GM19351 (cell line): ENCODE data around the gene SEMA5B.

Experiments used
- ATAC-seq: cut with Tn5 transposase; IDR thresholded peaks from one replicate; pipeline ENCODE4 v1.9.1; 2021; ENCODE audit warnings: mild to moderate bottlenecking, moderate library complexity; ENCODE audit not compliant: unreplicated experiment

Gene SEMA5B

GRCh38 chr3:122974764-122975162 lies 52.8 kb downstream of the SEMA5B start:
- no peak for ATAC-seq

- ATAC-seq, result no peak
These were observed 53.5 kb downstream of the SEMA5B start for GRCh38 chr3:122973893-122974615.

- ATAC-seq, result no peak
These were observed 55.4 kb downstream of the SEMA5B start for GRCh38 chr3:122972141-122972540.

- ATAC-seq, result no peak
These were observed 57.7 kb downstream of the SEMA5B start for GRCh38 chr3:122969585-122970469.

- no peak for ATAC-seq
These were observed 59.8 kb downstream of the SEMA5B start for GRCh38 chr3:122967765-122968164.

- no peak for ATAC-seq
These were observed 60.2 kb downstream of the SEMA5B start for GRCh38 chr3:122967356-122967755.

- ATAC-seq, result no peak
These were observed 61.5 kb downstream of the SEMA5B start for GRCh38 chr3:122966045-122966444.

- no peak for ATAC-seq
These were observed 62.8 kb downstream of the SEMA5B start for GRCh38 chr3:122964811-122965210.

- no peak for ATAC-seq
These were observed 65.4 kb downstream of the SEMA5B start for GRCh38 chr3:122962149-122962548.

GRCh38 chr3:122961146-122961545 lies 66.4 kb downstream of the SEMA5B start:
- ATAC-seq, result no peak

- no peak for ATAC-seq
These were observed 66.9 kb downstream of the SEMA5B start for GRCh38 chr3:122960652-122961051.

- ATAC-seq, result no peak
These were observed 68.2 kb downstream of the SEMA5B start for GRCh38 chr3:122959339-122959738.

- no peak for ATAC-seq
These were observed 69.6 kb downstream of the SEMA5B start for GRCh38 chr3:122957707-122958689.

GRCh38 chr3:122956693-122957455 lies 70.7 kb downstream of the SEMA5B start:
- no peak for ATAC-seq

- no peak for ATAC-seq
These were observed 71.5 kb downstream of the SEMA5B start for GRCh38 chr3:122955916-122956692.

- no peak for ATAC-seq
These were observed 75.0 kb downstream of the SEMA5B start for GRCh38 chr3:122952520-122952919.

GRCh38 chr3:122948408-122948807 lies 79.2 kb downstream of the SEMA5B start:
- no peak for ATAC-seq

- no peak for ATAC-seq
These were observed 79.8 kb downstream of the SEMA5B start for GRCh38 chr3:122947738-122948137.

GRCh38 chr3:122947196-122947595 lies 80.4 kb downstream of the SEMA5B start:
- no peak for ATAC-seq
